ENCODE results near the gene PDC.
"Not testable (repeated sequence)": the region's sequence is repeated elsewhere in the genome, so short reads cannot be mapped to it uniquely, and the experiment has no call there.

The PDC gene

GRCh38 chr1:186401446-186401845, 59.5 kb downstream of the PDC start:
- DNase-seq (ENCODE audit: low read depth in 2 of 2) = not testable (repeated sequence)

Data from stimulated activated CD8-positive, alpha-beta memory T cell treated with anti-CD3 and anti-CD28 coated beads, Interleukin-15, amount 100 ng/mL, for 48 hours (primary cell).